ENCODE measurements around the gene BRINP1.

BRINP1 gene

DNA sequence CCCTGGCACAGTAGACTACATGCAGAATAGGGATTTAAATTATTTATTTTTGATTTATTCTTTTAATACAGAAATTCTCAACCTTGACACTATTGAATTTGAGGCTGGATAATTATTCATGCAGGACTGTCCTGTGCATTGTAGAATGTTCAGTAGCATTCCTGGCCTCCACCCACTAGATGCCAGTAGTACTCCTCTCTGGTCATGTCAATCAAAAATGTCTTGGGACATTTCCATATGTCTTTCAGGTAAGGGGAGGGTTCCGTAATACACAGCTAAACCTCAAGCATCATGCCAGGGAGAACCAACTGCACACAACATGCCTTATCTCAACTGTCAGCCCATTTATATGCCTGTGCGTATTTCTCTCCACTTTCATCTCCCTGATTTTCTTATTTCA is 231.8 kb downstream of the BRINP1 start:
- no peak for DNase-seq (ENCODE audit: low read depth, low spot score)

DNA sequence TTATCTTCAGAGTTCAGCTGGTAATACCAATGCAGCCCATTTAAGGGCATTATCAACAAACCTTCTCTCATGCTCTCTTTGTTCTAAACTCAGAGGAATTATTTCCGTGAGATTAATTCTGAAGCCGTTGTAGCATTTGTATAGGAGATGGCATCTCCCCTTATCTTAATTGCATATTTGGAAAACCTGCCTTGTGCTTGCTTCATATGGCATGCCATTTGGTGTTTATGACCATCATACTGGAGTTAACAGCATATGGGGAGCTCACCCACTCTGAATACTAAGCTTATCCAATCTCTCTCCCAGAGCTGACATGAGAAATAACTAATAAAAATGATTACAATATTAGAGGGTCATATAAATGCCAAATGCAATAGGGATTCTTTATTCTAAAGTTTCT is 243.2 kb downstream of the BRINP1 start:
- no peak for DNase-seq (ENCODE audit: low read depth, low spot score)

DNA sequence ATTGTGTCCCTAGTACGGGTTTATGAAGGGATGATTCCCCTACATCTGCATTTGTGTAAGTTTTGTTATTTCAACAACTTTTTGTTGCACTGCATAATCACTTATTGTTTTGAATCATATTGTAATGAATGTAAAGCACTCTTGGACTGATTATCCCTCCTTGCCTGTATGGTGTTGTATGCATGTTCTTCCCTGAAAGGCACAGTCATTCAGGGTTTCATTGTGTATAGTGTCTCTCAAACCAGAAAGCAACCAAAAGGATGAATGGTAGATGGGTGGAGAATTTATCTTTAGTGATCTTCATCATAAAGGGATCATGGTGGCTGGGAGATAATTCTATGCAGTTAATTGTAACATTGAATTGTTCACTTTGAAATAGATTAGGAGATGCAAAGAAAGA is 247.3 kb downstream of the BRINP1 start:
- no peak for DNase-seq (ENCODE audit: low read depth, low spot score)

DNA sequence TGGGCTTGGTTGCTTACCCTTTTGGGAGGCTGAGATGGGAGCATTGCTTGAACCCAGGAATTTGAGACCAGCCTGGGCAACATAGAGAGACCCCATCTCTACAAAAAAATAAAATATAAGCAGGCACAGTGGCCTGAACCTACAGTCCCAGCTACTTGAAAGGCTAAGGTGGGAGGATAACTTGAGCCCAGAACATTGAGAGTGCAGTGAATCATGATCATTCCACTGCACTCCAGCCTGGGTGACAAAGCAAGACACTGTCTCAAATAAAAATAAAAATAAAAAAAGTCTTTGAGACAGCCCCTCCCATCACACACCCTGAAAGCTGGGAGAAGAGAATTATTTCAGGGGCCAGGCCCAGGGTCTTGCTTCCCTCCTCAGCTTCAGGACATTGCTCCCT is 251.8 kb downstream of the BRINP1 start:
- DNase-seq (ENCODE audit: low read depth, low spot score), result no peak

All from smooth muscle cell of the brain vasculature (primary cell).